ENCODE data around the gene USP50.

Gene USP50

DNA sequence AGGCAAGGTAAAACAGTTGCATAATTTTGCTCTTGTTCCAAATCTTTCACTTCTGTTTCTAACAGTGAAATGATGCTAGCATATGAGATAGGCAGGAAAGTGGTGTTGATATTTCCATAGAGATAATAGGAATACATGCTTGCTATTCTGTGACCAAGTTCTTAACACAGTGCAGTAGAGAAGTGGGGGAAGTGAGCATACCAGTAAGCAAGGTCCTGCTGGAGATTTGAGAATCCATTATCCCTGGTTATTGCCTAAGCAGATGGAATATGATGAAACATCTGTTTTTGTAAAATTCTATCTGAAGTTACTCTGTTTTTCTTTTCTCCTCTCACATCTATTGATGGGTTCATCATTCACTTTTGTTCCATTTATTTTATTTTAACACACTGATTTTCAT, 93.5 kb downstream of the USP50 start:
- TF ChIP-seq, protein P1, sequence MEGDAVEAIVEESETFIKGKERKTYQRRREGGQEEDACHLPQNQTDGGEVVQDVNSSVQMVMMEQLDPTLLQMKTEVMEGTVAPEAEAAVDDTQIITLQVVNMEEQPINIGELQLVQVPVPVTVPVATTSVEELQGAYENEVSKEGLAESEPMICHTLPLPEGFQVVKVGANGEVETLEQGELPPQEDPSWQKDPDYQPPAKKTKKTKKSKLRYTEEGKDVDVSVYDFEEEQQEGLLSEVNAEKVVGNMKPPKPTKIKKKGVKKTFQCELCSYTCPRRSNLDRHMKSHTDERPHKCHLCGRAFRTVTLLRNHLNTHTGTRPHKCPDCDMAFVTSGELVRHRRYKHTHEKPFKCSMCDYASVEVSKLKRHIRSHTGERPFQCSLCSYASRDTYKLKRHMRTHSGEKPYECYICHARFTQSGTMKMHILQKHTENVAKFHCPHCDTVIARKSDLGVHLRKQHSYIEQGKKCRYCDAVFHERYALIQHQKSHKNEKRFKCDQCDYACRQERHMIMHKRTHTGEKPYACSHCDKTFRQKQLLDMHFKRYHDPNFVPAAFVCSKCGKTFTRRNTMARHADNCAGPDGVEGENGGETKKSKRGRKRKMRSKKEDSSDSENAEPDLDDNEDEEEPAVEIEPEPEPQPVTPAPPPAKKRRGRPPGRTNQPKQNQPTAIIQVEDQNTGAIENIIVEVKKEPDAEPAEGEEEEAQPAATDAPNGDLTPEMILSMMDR (conservative IDR thresholded peaks at IDR 0.05), result no peak
- H3K27ac ChIP-seq, result no peak overlapping the region
